Ascending aorta (tissue), 2 donors: ENCODE measurements around the gene SLC6A6. TPM values are rescaled to one million over a fixed set of nuclear protein-coding genes. Genes with fewer than 3 reads are reported as not detected.

Source experiments
- DNase-seq, 2 donors: peaks; one replicate each; pipeline ENCODE4 v3.0.0-alpha.2; 2019; ENCODE audit warnings: low spot score in 2 of 2
- H3K27ac ChIP-seq, 2 donors: fragments of 200-600 bp; sonication (generic); one replicate each; pipeline ENCODE4 v1.5.1; 2016 to 2017; ENCODE audit warnings: mild to moderate bottlenecking in 1 of 2
- H3K27me3 ChIP-seq: fragments of 200-600 bp; sonication (generic); one replicate; pipeline ENCODE4 v1.5.1; 2017
- H3K36me3 ChIP-seq, 2 donors: fragments of 200-600 bp; sonication (generic); one replicate each; pipeline ENCODE4 v1.5.1; 2016
- H3K4me1 ChIP-seq, 2 donors: fragments of 200-600 bp; sonication (generic); one replicate each; pipeline ENCODE4 v1.5.1; 2016 to 2017; ENCODE audit warnings: mild to moderate bottlenecking in 1 of 2
- H3K4me3 ChIP-seq, 2 donors: fragments of 200-600 bp; sonication (generic); one replicate each; pipeline ENCODE4 v1.5.1; 2016 to 2017; ENCODE audit warnings: mild to moderate bottlenecking in 1 of 2
- H3K9me3 ChIP-seq, 2 donors: fragments of 200-600 bp; sonication (generic); one replicate each; pipeline ENCODE4 v1.5.1; 2016
- CTCF ChIP-seq, 3 experiments: fragments of 200-600 bp in 2 of 3; fragments of 450-650 bp in 1 of 3; sonication (generic) in 2 of 3; IDR thresholded peaks; one replicate each; pipeline ENCODE4 v1.5.1; 2016 to 2019; ENCODE audit warnings: antibody characterized with exemption in 3 of 3, mild to moderate bottlenecking in 1 of 3, moderate library complexity in 1 of 3
- intact Hi-C: fragments of 100-400 bp; cut with DNase I; formaldehyde crosslinking; loops from one replicate; pipeline ENCODE4 v1.15.1; 2023
- total RNA-seq: library from RNA; depleted of rRNA; stranded (reverse); fragments of >200 nt; gene quantifications from one replicate; pipeline ENCODE4 v1.1.0, GENCODE V29; 2016

The SLC6A6 gene
- total RNA-seq, 1 donor from 2014 or later = 78.1 TPM

GRCh38 chr3:14475621-14476020 lies 73.2 kb downstream of the SLC6A6 start:
- no peak for TF ChIP-seq CTCF (IDR thresholded peaks at IDR 0.05)
- no peaks in the 10 kb centered on the region for H3K4me1 ChIP-seq
- H3K36me3 ChIP-seq = peaks cover 12 to 42% of the 10 kb centered on the region in 2 donors
- intact Hi-C loops = no loop called here
- H3K27ac ChIP-seq = no peak overlapping the region
- no peak for DNase-seq
- no peaks in the 10 kb centered on the region for H3K9me3 ChIP-seq
- no peaks in the 10 kb centered on the region for H3K27me3 ChIP-seq
- no peak overlapping the region for H3K4me3 ChIP-seq

GRCh38 chr3:14476583-14477265 lies 74.3 kb downstream of the SLC6A6 start:
- Histone ChIP-seq H3K9me3 (no peaks in the 10 kb centered on the region), H3K27ac (no peak overlapping the region), H3K36me3 (peaks cover 12 to 48% of the 10 kb centered on the region in 2 donors), H3K27me3 (no peaks in the 10 kb centered on the region), H3K4me3 (no peak overlapping the region), H3K4me1 (no peaks in the 10 kb centered on the region)
- intact Hi-C loops = no loop called here
- no peak for DNase-seq
- TF ChIP-seq CTCF (IDR thresholded peaks at IDR 0.05) = no peak

- Histone ChIP-seq H3K4me3 (no peak overlapping the region), H3K36me3 (peaks cover 12 to 44% of the 10 kb centered on the region in 2 donors), H3K9me3 (no peaks in the 10 kb centered on the region), H3K27ac (no peak overlapping the region), H3K27me3 (no peaks in the 10 kb centered on the region), H3K4me1 (peaks cover 0 to under 1% of the 10 kb centered on the region in 2 donors)
- no peak for DNase-seq
- no peak for TF ChIP-seq CTCF (IDR thresholded peaks at IDR 0.05)
- intact Hi-C loops = no loop called here
Observed at GRCh38 chr3:14477311-14477935, 75.0 kb downstream of the SLC6A6 start.

- Histone ChIP-seq H3K27ac (no peak overlapping the region), H3K36me3 (peaks cover 12 to 57% of the 10 kb centered on the region in 2 donors)
Observed at GRCh38 chr3:14478956-14479550, 76.6 kb downstream of the SLC6A6 start.

GRCh38 chr3:14479591-14479990 lies 77.2 kb downstream of the SLC6A6 start:
- TF ChIP-seq CTCF (IDR thresholded peaks at IDR 0.05) = no peak
- intact Hi-C loops = no loop called here
- no peak overlapping the region for H3K27ac ChIP-seq
- H3K4me3 ChIP-seq = no peak overlapping the region
- H3K36me3 ChIP-seq = peaks cover 12 to 60% of the 10 kb centered on the region in 2 donors
- H3K4me1 ChIP-seq = peaks cover 0 to 2% of the 10 kb centered on the region in 2 donors
- no peak for DNase-seq
- no peaks in the 10 kb centered on the region for H3K27me3 ChIP-seq
- H3K9me3 ChIP-seq = no peaks in the 10 kb centered on the region

More at GRCh38 chr3:14478956-14479550, 76.6 kb downstream of the SLC6A6 start:
- Histone ChIP-seq H3K9me3 (no peaks in the 10 kb centered on the region), H3K4me1 (peaks cover 0 to 2% of the 10 kb centered on the region in 2 donors), H3K4me3 (no peak overlapping the region), H3K27me3 (no peaks in the 10 kb centered on the region)
- no peak for TF ChIP-seq CTCF (IDR thresholded peaks at IDR 0.05)
- no peak for DNase-seq
- intact Hi-C loops = no loop called here
